ENCODE data around the gene ATP6V0A4. TPM values are rescaled to one million over a fixed set of nuclear protein-coding genes. Genes with fewer than 3 reads are reported as not detected.

The ATP6V0A4 gene
- total RNA-seq: not detected

DNA sequence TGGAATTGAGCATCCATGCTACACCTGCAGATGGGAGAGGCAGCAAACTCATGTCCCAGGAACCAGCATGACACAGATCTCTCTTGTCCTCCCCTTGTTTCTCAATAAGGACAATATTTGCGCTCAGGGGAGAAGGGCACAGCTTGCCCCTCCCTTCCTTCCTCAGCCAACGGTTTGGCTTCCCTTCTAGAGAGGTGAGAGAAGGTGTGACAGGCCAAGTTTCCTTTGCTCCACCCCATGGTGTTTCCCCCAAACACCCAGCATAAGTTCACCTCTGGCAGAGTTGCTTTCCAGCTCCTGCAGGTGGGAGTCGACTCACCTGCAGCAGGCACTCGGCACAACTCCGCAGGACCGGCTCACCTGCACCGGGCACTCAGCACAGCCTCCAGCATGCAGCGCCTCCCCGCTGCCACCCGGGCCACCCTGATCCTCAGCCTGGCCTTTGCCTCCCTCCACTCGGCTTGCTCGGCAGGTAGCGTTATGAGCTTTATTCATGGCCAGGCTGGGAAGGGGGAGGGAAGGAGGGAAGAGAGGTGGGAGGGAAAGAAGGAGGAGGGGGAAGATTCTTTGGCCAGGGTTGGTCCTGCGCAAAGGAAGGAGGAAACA, at the start of gene ATP6V0A4, which contains the start of gene TMEM213:
Gene ATP6V0A4, minus strand, starts transcription at position 482 of the 606 bp plus-strand sequence. CDS start 26,949 bp downstream, outside the sequence.
Gene TMEM213, plus strand, starts transcription at position 280 of the 606 bp plus-strand sequence. Its CDS starts 111 bp downstream, at position 391.
- peaks cover 4% of the 10 kb centered on the region for H3K4me1 Mint-ChIP-seq
- H3K27ac Mint-ChIP-seq: no peak within 1 kb of the TSS
- H3K4me3 Mint-ChIP-seq: no peak within 1 kb of the TSS
- H3K27me3 Mint-ChIP-seq: peaks cover 4% of the 10 kb centered on the region
- H3K9me3 Mint-ChIP-seq: no peaks in the 10 kb centered on the region
- DNase-seq: no peak
- no peaks in the 10 kb centered on the region for H3K36me3 Mint-ChIP-seq

GRCh38 chr7:138845711-138846110, 47.7 kb upstream of the ATP6V0A4 start:
- Mint-ChIP-seq H3K4me3 (no peak overlapping the region), H3K9me3 (peaks cover 3% of the 10 kb centered on the region), H3K27me3 (no peaks in the 10 kb centered on the region), H3K36me3 (no peaks in the 10 kb centered on the region), H3K27ac (no peak overlapping the region), H3K4me1 (no peaks in the 10 kb centered on the region)
- DNase-seq: no peak

DNA sequence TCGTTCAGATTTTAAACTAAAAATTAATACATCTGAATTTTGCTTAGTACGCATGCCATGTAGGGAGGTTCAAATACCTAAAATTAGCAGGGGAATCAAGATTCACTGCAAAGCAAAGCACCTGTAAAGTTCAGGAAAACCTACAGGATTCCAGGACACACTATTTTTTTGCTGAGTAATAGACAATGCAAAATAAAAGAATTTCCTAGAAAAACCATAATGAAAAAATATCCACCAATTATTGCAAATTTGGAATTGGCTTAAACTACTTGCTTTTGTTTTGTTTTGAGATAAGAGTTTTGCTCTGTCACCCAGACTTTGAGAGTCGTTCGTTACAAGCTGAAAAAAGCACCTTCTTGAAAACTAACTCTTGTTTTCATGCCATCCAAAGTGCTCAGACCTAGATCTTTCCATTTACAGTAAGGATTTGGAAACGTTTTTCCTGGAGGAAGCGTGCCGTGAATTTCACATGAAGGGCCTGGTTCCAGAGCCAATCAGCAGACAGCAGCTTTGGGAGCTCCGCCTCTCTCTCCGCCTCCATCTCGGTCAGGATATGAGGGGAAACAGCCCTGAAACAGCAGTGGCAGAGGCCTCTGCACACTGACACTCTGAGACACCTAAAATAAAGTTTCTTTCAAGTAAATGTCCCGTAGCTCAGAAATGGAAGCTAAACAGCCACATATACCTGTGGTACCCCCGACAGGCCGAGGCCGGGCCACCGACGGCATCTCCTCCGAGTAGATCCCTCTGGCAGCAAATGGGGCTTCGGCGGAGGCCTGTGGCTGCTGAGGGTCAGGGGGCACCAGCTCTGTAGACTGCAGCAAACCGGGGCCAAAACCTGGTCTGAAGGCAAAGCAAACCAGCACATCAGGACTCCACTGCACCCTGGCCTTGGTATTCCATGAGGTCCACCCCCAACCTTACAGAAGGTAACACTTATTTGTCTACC, 45.9 kb upstream of the ATP6V0A4 start:
- no peak for DNase-seq
- Mint-ChIP-seq H3K4me3 (no peak overlapping the region), H3K36me3 (peaks cover 4% of the 10 kb centered on the region), H3K9me3 (no peaks in the 10 kb centered on the region), H3K4me1 (peaks cover 2% of the 10 kb centered on the region), H3K27me3 (no peaks in the 10 kb centered on the region), H3K27ac (no peak overlapping the region)

DNA sequence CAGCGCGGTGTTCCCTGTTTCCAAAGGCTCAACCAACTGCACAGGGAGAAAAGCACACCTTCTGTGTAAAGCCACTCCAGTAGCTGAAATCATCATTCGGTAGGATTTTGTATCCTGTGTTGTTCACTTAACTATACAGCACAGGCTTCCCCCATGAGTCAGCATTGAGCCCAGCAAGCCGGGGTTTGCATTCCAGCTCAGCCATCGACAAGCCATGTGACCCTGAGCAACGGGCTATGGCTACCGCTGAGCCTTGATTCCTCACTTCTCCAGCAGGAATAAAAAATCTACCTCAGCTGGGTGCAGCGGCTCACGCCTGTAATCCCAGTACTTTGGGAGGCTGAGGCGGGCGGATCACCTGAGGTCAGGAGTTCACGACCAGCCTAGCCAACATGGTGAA, 44.1 kb upstream of the ATP6V0A4 start:
- H3K4me1 Mint-ChIP-seq: peaks cover 2% of the 10 kb centered on the region

DNA sequence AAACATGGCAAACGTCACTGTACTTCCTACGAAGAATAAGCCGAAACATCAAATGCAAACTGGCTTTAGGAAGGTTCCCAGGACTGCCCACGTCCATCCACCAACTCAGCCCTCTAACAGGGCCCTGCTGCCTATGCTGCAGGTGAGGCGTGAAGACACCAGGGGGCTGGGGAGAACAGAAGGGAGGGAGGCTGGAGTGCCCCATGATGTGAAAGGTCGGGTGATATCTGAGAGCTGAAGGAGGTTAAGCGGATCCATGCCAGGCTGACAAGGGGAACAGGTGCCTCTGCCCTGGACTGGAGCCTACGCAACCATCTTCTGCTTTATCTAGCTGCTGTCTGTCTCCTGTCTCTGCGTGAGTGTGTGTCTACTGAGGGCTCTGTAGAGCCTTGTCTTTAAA, 40.2 kb upstream of the ATP6V0A4 start:
- Mint-ChIP-seq H3K27ac (no peak overlapping the region), H3K27me3 (no peaks in the 10 kb centered on the region), H3K4me1 (peaks cover 2% of the 10 kb centered on the region), H3K9me3 (no peaks in the 10 kb centered on the region), H3K4me3 (no peak overlapping the region), H3K36me3 (peaks cover 4% of the 10 kb centered on the region)
- DNase-seq: no peak

More for the DNA sequence above, 44.1 kb upstream of the ATP6V0A4 start:
- no peaks in the 10 kb centered on the region for H3K27me3 Mint-ChIP-seq
- no peak overlapping the region for H3K4me3 Mint-ChIP-seq
- no peak overlapping the region for H3K27ac Mint-ChIP-seq
- DNase-seq: no peak
- no peaks in the 10 kb centered on the region for H3K9me3 Mint-ChIP-seq
- peaks cover 4% of the 10 kb centered on the region for H3K36me3 Mint-ChIP-seq

GRCh38 chr7:138837627-138838026, 39.6 kb upstream of the ATP6V0A4 start:
- Mint-ChIP-seq H3K4me3 (no peak overlapping the region), H3K27ac (no peak overlapping the region), H3K4me1 (peaks cover 2% of the 10 kb centered on the region), H3K9me3 (no peaks in the 10 kb centered on the region), H3K27me3 (no peaks in the 10 kb centered on the region), H3K36me3 (peaks cover 4% of the 10 kb centered on the region)
- DNase-seq: no peak

- no peak for DNase-seq
- no peak overlapping the region for H3K27ac Mint-ChIP-seq
- H3K36me3 Mint-ChIP-seq: peaks cover 4% of the 10 kb centered on the region
- no peaks in the 10 kb centered on the region for H3K9me3 Mint-ChIP-seq
- H3K27me3 Mint-ChIP-seq: no peaks in the 10 kb centered on the region
- peaks cover 2% of the 10 kb centered on the region for H3K4me1 Mint-ChIP-seq
- H3K4me3 Mint-ChIP-seq: no peak overlapping the region
These were observed 37.1 kb upstream of the ATP6V0A4 start for GRCh38 chr7:138835087-138835486.

DNA sequence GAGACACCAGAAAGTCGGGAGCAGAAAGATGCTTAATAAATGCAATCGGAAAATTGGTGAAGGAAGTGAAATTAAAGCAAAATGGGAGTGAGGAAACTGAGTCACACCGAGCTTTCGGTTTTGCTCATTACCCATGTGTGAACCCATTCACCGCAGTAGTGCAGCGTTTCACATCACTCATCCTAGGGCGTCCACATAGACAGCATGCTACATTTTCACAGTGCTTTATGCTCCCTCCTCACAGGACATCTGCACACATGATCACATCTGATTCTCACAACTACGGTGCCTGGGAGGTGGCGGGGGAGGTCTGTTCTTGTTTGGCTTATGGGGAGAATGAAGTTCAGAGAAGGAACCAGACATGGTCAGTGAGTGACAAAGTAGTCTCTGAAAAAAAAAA, 36.6 kb upstream of the ATP6V0A4 start:
- H3K4me3 Mint-ChIP-seq: no peak overlapping the region
- no peak for DNase-seq
- no peaks in the 10 kb centered on the region for H3K27me3 Mint-ChIP-seq
- no peak overlapping the region for H3K27ac Mint-ChIP-seq
- peaks cover 2% of the 10 kb centered on the region for H3K36me3 Mint-ChIP-seq
- H3K9me3 Mint-ChIP-seq: no peaks in the 10 kb centered on the region
- no peaks in the 10 kb centered on the region for H3K4me1 Mint-ChIP-seq

DNA sequence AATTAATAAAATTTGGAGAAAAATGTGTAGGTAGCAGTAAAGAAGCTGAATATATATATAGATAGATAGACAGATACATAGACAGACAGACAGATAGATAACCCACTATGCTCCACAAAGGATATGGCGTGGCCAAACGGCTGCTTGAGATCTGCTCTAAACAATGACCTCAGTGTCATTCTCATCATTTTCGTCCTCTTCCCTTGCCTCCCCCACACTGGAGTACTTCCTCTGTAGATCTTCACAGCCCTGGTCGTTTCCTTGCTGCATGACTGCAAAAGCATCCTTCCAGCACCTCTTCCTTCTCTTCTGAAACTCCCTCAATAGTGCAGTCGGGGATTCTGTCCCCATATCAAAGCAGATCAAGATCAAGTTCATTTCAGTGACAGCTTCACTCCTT, 35.6 kb upstream of the ATP6V0A4 start:
- Mint-ChIP-seq H3K4me1 (no peaks in the 10 kb centered on the region), H3K27me3 (no peaks in the 10 kb centered on the region), H3K27ac (no peak overlapping the region), H3K4me3 (no peak overlapping the region), H3K9me3 (no peaks in the 10 kb centered on the region), H3K36me3 (no peaks in the 10 kb centered on the region)
- no peak for DNase-seq

DNA sequence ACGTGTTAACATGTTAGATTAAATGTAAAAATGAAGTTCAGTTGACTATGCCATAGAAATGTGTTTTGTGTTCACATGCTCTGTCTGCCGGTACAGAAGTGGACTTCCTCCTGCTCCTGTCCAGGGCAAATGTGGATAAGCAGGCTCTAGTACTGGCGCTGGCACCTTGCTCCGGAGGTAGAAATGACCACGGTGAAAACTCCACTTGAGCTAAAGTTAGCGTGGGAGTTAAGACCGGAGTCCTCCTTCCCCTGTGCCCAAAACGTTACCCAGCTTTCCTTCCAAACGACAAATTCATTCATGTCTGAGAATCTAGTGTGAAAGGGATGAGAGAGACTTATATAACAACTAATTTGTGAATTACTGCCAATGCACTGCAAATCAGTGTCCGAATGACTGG, 35.0 kb upstream of the ATP6V0A4 start:
- Mint-ChIP-seq H3K27ac (no peak overlapping the region), H3K27me3 (no peaks in the 10 kb centered on the region), H3K4me3 (no peak overlapping the region), H3K4me1 (no peaks in the 10 kb centered on the region), H3K36me3 (no peaks in the 10 kb centered on the region), H3K9me3 (no peaks in the 10 kb centered on the region)
- no peak for DNase-seq

DNA sequence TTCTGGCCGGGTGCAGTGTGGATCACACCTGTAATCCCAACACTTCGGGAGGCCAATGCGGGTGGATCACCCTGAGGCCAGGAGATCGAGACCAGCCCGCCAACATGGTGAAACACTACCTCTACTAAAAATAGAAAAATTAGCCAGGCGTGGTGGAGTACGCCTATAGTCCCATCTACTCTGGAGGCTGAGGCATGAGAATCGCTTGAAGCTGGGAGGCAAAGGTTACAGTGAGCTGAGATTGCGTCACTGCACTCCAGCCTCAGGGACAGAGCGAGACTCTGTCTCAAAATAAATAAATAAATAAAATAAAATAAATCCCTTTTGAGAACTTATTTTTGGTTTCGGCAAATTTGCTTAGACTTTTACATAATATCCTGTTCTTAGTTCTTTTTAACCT, 31.3 kb upstream of the ATP6V0A4 start:
- H3K27ac Mint-ChIP-seq: no peak overlapping the region
- no peaks in the 10 kb centered on the region for H3K27me3 Mint-ChIP-seq
- H3K36me3 Mint-ChIP-seq: no peaks in the 10 kb centered on the region
- peaks cover 4% of the 10 kb centered on the region for H3K9me3 Mint-ChIP-seq
- H3K4me1 Mint-ChIP-seq: no peaks in the 10 kb centered on the region
- no peak for DNase-seq
- H3K4me3 Mint-ChIP-seq: no peak overlapping the region

- no peaks in the 10 kb centered on the region for H3K36me3 Mint-ChIP-seq
- DNase-seq: no peak
- no peaks in the 10 kb centered on the region for H3K27me3 Mint-ChIP-seq
- peaks cover 4% of the 10 kb centered on the region for H3K9me3 Mint-ChIP-seq
- no peak overlapping the region for H3K4me3 Mint-ChIP-seq
- H3K4me1 Mint-ChIP-seq: no peaks in the 10 kb centered on the region
- no peak overlapping the region for H3K27ac Mint-ChIP-seq
These were observed 30.3 kb upstream of the ATP6V0A4 start for GRCh38 chr7:138828302-138828701.

GRCh38 chr7:138825049-138825721, 27.2 kb upstream of the ATP6V0A4 start:
- H3K4me1 Mint-ChIP-seq: no peaks in the 10 kb centered on the region
- no peaks in the 10 kb centered on the region for H3K36me3 Mint-ChIP-seq
- no peaks in the 10 kb centered on the region for H3K27me3 Mint-ChIP-seq
- no peak overlapping the region for H3K4me3 Mint-ChIP-seq
- peaks cover 4% of the 10 kb centered on the region for H3K9me3 Mint-ChIP-seq
- DNase-seq: no peak
- H3K27ac Mint-ChIP-seq: no peak overlapping the region

- Mint-ChIP-seq H3K36me3 (no peaks in the 10 kb centered on the region), H3K4me1 (no peaks in the 10 kb centered on the region), H3K9me3 (peaks cover 4% of the 10 kb centered on the region), H3K27ac (no peak overlapping the region), H3K27me3 (no peaks in the 10 kb centered on the region), H3K4me3 (no peak overlapping the region)
- no peak for DNase-seq
These were observed 25.0 kb upstream of the ATP6V0A4 start for GRCh38 chr7:138822867-138823535.

GRCh38 chr7:138821912-138822311, 23.9 kb upstream of the ATP6V0A4 start:
- DNase-seq: no peak
- Mint-ChIP-seq H3K27me3 (no peaks in the 10 kb centered on the region), H3K27ac (no peak overlapping the region), H3K4me3 (no peak overlapping the region), H3K9me3 (peaks cover 4% of the 10 kb centered on the region), H3K4me1 (peaks cover under 1% of the 10 kb centered on the region), H3K36me3 (no peaks in the 10 kb centered on the region)
